GM18507 (cell line): ENCODE data around the gene SGMS1.
A peak's percentile ranks its signal among the peaks of the same experiment; 100 is the strongest.

Source experiments
- DNase-seq: peaks from one replicate; pipeline ENCODE4 v3.0.0; 2011; ENCODE audit warnings: low read depth; ENCODE audit not compliant: insufficient read length; ENCODE audit errors: extremely low spot score
- FAIRE-seq: peaks from 2 replicates; lab custom pipeline; 2011; peaks lifted over from hg19 to GRCh38; lab: Jason Lieb, UNC

The SGMS1 gene

GRCh38 chr10:50312464-50313437, 311.0 kb downstream of the SGMS1 start:
- no peak for DNase-seq
- FAIRE-seq: peak; percentile 21

DNA sequence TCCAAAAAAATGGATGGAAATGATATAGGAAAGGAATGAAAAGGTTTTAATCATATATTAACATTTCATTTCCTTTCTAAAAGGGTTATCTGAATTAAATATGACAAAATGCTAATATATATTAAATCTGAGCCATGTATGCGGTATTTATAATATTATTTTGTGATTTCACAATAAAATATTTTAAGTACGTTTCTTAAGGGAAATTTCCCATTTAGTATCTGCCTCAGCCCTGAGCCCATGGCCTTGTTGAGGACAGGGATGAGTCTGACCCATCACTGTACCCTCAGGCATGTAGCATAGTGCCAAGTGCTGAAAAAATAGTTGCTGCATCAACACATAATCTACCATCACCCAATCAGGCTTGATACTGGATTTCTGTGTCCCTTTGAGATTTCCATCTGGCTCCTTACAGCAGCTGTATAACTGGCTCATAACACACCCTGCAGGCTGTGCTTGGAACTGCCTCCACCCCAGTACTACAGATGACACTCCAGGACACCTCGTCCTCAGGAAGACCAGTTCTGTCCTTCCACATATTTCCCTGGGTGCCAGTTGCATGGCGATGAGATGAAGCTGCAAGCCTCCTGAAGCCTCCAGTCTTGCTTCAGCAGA, 313.1 kb downstream of the SGMS1 start:
- FAIRE-seq (peak; percentile 72), DNase-seq (no peak)

- no peak for FAIRE-seq
Observed at GRCh38 chr10:50309342-50309741, 314.4 kb downstream of the SGMS1 start.

GRCh38 chr10:50304660-50305059, 319.1 kb downstream of the SGMS1 start:
- DNase-seq (no peak), FAIRE-seq (no peak)

More at GRCh38 chr10:50309342-50309741, 314.4 kb downstream of the SGMS1 start:
- no peak for DNase-seq

DNA sequence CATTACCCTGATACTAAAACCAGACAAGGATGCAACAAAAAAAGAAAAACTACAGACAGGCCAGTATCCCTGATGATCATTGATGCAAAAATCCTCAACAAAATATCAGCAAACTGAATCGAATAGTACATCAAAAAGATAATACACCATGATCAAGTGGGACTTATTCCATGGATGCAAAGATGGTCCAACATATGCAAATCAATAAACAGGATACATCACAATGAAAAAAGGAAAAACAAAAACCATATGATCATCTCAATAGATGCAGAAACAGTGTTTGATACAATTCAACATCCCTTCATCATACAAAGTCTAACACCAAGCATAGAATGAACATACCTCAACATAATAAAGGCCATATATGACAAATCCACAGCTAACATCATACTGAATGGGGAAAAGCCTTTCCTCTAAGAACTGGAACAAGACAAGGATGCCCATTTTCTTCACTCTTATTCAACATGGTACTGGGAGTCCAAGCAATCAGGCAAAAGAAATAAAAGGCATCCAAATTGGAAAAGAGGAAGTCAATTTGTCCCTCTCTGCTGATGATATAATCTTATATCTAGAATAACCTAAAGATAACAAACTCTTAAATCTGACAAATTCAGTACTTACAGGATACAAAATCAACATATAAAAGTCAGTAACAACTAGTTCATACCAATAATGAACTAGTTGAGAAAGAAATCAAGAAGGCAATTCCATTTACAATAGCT, 323.6 kb downstream of the SGMS1 start:
- no peak for FAIRE-seq
- DNase-seq: no peak

DNA sequence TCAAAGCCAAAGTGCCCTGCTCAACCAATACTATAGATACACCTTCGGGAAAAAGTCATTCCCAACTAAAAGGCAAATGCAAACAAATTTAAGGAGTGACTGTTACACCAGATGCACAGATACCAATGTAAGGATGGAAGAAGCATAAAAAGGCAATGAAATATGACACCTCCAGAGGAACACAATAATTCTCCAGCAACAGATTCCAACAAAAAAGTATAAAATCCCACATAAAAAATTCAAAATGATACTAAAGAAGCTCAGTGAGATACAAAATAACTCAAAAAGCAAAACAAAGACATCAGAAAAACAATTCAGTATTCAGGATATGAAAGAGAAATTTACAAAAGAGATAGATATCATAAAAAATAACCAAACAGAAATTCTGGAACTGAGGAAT, 328.4 kb downstream of the SGMS1 start:
- FAIRE-seq (no peak), DNase-seq (no peak)

- FAIRE-seq: no peak
Observed at GRCh38 chr10:50294582-50294981, 329.2 kb downstream of the SGMS1 start.

GRCh38 chr10:50293513-50294313, 330.0 kb downstream of the SGMS1 start:
- DNase-seq: no peak

More at GRCh38 chr10:50294582-50294981, 329.2 kb downstream of the SGMS1 start:
- no peak for DNase-seq

GRCh38 chr10:50291261-50291850, 332.4 kb downstream of the SGMS1 start:
- DNase-seq: no peak
- peak; percentile 36 for FAIRE-seq

More at GRCh38 chr10:50293513-50294313, 330.0 kb downstream of the SGMS1 start:
- FAIRE-seq: no peak

- DNase-seq (no peak), FAIRE-seq (no peak)
Observed at GRCh38 chr10:50289196-50289595, 334.6 kb downstream of the SGMS1 start.

GRCh38 chr10:50286996-50287803, 336.6 kb downstream of the SGMS1 start:
- FAIRE-seq (no peak), DNase-seq (no peak)

- DNase-seq: no peak
Observed at GRCh38 chr10:50286517-50286916, 337.2 kb downstream of the SGMS1 start.

GRCh38 chr10:50281967-50282522, 341.7 kb downstream of the SGMS1 start:
- FAIRE-seq (no peak), DNase-seq (no peak)

More at GRCh38 chr10:50286517-50286916, 337.2 kb downstream of the SGMS1 start:
- FAIRE-seq: no peak

GRCh38 chr10:50281210-50281966, 342.4 kb downstream of the SGMS1 start:
- DNase-seq (no peak), FAIRE-seq (no peak)

- DNase-seq (no peak), FAIRE-seq (no peak)
Observed at GRCh38 chr10:50280049-50280841, 343.5 kb downstream of the SGMS1 start.

DNA sequence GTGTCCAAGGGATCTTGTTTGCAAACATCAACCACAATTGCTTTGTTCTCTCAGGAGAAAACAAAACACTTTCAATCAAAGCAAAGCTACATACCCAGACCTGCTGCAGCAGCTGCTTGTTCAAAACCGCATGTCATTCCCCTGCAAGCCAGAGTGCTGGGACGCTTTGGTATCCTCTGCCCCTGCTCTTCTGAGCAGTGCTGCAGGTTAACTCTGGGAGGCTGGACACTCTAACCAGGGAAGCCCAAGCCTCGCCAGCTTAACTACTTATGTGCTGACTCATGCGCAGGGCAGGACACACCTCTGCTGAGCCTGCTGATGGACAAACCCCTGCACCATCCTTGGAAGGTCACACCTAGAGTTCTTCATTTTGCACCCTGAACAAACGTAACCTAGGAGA, 344.3 kb downstream of the SGMS1 start:
- DNase-seq: no peak
- FAIRE-seq: no peak
